Mesothelial cell of epicardium (in vitro differentiated cells): ENCODE measurements around the gene SNX14. TPM values are rescaled to one million over a fixed set of nuclear protein-coding genes. Genes with fewer than 3 reads are reported as not detected.
"Not testable (repeated sequence)": the region's sequence is repeated elsewhere in the genome, so short reads cannot be mapped to it uniquely, and the experiment has no call there.

Experiments used
- DNase-seq, 2 experiments: peaks; one replicate each; pipeline ENCODE4 v3.0.0; 2021; ENCODE audit warnings: low spot score in 2 of 2; ENCODE audit not compliant: unreplicated experiment in 2 of 2
- H3K27ac Mint-ChIP-seq: 2 replicates; pipeline ENCODE4 v1.8.0; 2021; ENCODE audit warnings: mixed read lengths
- H3K27me3 Mint-ChIP-seq: 2 replicates; pipeline ENCODE4 v1.8.0; 2021; ENCODE audit warnings: low read depth, mixed read lengths
- H3K36me3 Mint-ChIP-seq: 2 replicates; pipeline ENCODE4 v1.8.0; 2021; ENCODE audit warnings: mixed read lengths
- H3K4me1 Mint-ChIP-seq: 2 replicates; pipeline ENCODE4 v1.8.0; 2021; ENCODE audit warnings: mixed read lengths
- H3K4me3 Mint-ChIP-seq: 2 replicates; pipeline ENCODE4 v1.8.0; 2021; ENCODE audit warnings: mild to moderate bottlenecking, moderate library complexity, mixed read lengths
- H3K9me3 Mint-ChIP-seq: 2 replicates; pipeline ENCODE4 v1.8.0; 2021; ENCODE audit warnings: mixed read lengths
- CTCF ChIP-seq: fragments of 200-600 bp; sonication (generic); IDR thresholded peaks from one replicate; pipeline ENCODE4 v1.5.0; 2021; ENCODE audit warnings: antibody characterized with exemption; ENCODE audit not compliant: unreplicated experiment
- total RNA-seq: library from RNA; stranded (reverse); gene quantifications from 3 replicates; pipeline ENCODE4 v1.2.1, GENCODE V29; 2021

Gene SNX14
- total RNA-seq, 1 donor from 2014 or later = 73.3 TPM

GRCh38 chr6:85551264-85551663 is 42.4 kb downstream of the SNX14 start:
- H3K4me1 Mint-ChIP-seq = no peaks in the 10 kb centered on the region
- no peak for DNase-seq
- H3K27me3 Mint-ChIP-seq = no peaks in the 10 kb centered on the region
- H3K4me3 Mint-ChIP-seq = no peak overlapping the region
- H3K27ac Mint-ChIP-seq = no peak overlapping the region
- TF ChIP-seq CTCF = no peak
- H3K9me3 Mint-ChIP-seq = peaks cover 13% of the 10 kb centered on the region
- peaks cover 23% of the 10 kb centered on the region for H3K36me3 Mint-ChIP-seq

- H3K4me3 Mint-ChIP-seq = no peak overlapping the region
- H3K27me3 Mint-ChIP-seq = no peaks in the 10 kb centered on the region
- no peaks in the 10 kb centered on the region for H3K4me1 Mint-ChIP-seq
- no peak overlapping the region for H3K27ac Mint-ChIP-seq
- peaks cover 13% of the 10 kb centered on the region for H3K9me3 Mint-ChIP-seq
- no peak for DNase-seq
- TF ChIP-seq CTCF = no peak
- H3K36me3 Mint-ChIP-seq = peaks cover 25% of the 10 kb centered on the region
Measured at GRCh38 chr6:85547719-85548118, 45.9 kb downstream of the SNX14 start.

- no peak for DNase-seq
- peaks cover 7% of the 10 kb centered on the region for H3K9me3 Mint-ChIP-seq
- H3K36me3 Mint-ChIP-seq = peaks cover 20% of the 10 kb centered on the region
- no peak overlapping the region for H3K27ac Mint-ChIP-seq
- no peak overlapping the region for H3K4me3 Mint-ChIP-seq
- H3K4me1 Mint-ChIP-seq = no peaks in the 10 kb centered on the region
- TF ChIP-seq CTCF = no peak
- H3K27me3 Mint-ChIP-seq = no peaks in the 10 kb centered on the region
Measured at GRCh38 chr6:85544776-85545175, 48.9 kb downstream of the SNX14 start.

- no peak for DNase-seq
- peaks cover 5% of the 10 kb centered on the region for H3K36me3 Mint-ChIP-seq
- no peaks in the 10 kb centered on the region for H3K4me1 Mint-ChIP-seq
- TF ChIP-seq CTCF = peak; percentile 94
- H3K27ac Mint-ChIP-seq = peak overlapping the region; percentile 64
- H3K9me3 Mint-ChIP-seq = no peaks in the 10 kb centered on the region
- no peak overlapping the region for H3K4me3 Mint-ChIP-seq
- no peaks in the 10 kb centered on the region for H3K27me3 Mint-ChIP-seq
Measured at GRCh38 chr6:85537055-85537494, 56.6 kb downstream of the SNX14 start.

- not testable (repeated sequence) for H3K4me1 Mint-ChIP-seq, H3K27ac Mint-ChIP-seq, DNase-seq, H3K4me3 Mint-ChIP-seq, H3K9me3 Mint-ChIP-seq, H3K27me3 Mint-ChIP-seq
- peaks cover 44% of the 10 kb centered on the region for H3K36me3 Mint-ChIP-seq
Measured at GRCh38 chr6:85524281-85524680, 69.4 kb downstream of the SNX14 start.

- Mint-ChIP-seq H3K36me3 (peaks cover 36% of the 10 kb centered on the region), H3K4me3 (no peak overlapping the region), H3K9me3 (no peaks in the 10 kb centered on the region), H3K27ac (peak overlapping the region; percentile 21), H3K27me3 (no peaks in the 10 kb centered on the region), H3K4me1 (no peaks in the 10 kb centered on the region)
- DNase-seq = no peak
- TF ChIP-seq CTCF = no peak
Measured at GRCh38 chr6:85516168-85516567, 77.5 kb downstream of the SNX14 start.
